Inflammatory macrophage (primary cell): ENCODE measurements around the gene XXYLT1.
"Not testable (repeated sequence)": the region's sequence is repeated elsewhere in the genome, so short reads cannot be mapped to it uniquely, and the experiment has no call there.

Source experiments
- DNase-seq, 2 donors: peaks; one replicate each; pipeline ENCODE4 v3.0.0-alpha.2; 2020 to 2022

XXYLT1 gene

DNA sequence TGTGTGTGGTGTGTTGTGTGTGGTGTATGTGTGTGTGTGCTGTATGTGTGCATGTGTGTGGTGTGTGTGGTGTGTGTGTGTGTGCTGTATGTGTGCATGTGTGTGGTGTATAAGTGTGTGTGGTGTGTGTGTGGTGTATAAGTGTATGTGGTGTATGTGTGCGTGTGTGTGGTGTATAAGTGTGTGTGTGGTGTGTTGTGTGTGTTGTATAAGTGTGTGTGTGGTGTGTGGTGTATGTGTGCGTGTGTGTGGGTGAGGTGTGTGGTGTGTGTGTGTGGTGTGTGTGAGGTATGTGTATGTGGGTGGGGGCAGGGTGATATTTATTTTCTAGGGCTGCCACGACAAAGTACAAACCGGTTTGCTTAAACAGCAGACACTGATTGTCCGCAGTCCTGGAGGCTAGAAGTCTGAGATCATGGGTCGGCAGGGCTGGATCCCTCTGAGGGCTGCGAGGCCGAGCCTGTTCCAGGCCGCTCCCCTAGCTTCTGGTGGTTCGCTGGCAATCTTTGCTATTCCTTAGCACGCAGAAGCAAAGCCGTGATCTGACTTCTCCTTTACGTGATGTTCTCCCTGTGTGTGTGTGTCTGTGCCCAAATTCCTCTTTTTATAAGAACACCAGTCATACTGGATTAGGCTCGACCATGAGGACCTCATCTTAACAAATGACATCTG is 160.2 kb downstream of the XXYLT1 start:
- DNase-seq = peak; percentile 85 to 87

DNA sequence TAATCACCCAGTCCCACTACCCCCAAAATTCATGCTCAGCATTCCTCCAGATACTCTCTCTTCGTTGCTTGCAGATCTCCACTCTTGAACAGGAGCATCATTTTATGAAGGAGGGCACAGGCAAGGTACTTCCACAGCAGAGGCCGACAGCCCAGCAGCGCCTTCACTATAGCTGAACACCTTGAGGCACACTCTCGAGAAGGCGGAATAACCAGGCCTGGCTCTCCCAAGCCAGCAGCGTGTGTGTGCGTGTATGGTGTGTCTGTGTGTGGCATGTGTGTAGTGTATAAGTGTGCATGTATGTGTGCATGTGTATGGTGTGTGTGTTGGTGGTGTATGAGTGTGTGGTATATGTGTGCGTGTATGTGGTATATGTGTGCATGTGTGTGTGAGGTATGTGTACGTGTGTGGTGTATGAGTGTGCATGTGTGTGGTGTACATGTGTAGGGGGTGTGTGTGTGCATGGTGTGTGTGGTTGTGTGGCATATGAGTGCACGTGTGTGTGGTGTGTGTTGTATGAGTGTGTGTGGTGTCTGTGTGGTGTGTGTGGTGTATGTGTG is 161.8 kb downstream of the XXYLT1 start:
- DNase-seq = no peak

DNA sequence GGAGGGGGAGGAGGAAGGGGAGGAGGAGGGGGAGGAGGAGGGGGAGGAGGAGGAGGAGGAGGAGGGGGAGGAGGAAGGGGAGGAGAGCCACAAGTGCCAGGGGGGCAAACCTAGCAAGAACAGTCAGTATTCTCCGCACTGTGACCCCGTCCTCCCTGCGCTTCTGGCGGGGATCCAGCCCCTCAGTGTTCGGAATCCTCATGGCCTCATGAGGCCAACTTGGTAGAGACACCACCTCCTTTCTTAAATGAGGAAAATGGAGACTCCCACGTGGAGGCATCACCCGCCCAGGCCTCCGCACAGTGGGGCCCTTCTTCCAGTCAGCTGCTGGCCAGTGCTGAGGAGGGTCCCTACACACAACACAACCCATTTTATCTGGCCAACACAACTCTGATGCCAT is 163.4 kb downstream of the XXYLT1 start:
- DNase-seq = no peak

DNA sequence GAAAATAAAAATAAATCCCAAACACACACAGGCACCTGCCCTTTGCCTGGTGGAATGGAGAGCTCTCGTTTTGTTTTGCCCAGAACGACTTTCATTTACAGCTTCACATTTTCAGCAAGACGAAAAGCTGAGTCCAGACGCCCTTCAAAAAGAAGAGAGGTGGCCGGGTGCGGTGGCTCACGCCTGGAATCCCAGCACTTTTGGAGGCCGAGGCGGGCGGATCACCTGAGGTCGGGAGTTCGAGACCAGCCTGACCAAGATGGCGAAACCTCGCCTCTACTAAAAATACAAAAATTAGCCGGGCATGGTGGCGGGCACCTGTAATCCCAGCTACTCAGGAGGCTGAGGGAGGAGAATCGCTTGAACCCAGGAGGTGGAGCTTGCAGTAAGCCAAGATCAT is 163.9 kb downstream of the XXYLT1 start:
- not testable (repeated sequence) for DNase-seq

DNA sequence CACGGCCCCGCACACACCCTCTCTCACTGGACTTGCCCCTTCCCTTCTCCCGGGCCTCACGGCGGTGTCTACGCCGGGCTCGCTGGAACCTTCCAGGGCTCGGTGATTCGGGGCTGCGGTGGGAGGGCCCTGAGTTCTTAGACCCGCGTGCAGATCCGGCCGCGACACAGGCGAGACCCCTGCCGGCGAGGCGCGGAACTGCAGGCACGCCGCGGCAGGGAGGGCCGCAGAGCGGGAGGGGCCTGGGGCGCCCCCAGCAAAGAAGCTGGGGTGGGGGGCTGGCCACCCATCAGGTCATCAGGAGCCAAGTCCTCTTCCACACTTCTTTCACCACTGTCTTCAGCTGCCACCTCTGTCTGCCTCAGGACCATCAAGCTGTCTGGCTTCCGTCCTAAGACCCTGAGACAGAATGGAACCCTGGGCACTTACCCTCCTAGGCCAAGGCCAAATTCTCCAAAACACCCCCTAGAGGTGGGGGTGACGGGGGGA is 164.5 kb downstream of the XXYLT1 start:
- peak; percentile 43 for DNase-seq

DNA sequence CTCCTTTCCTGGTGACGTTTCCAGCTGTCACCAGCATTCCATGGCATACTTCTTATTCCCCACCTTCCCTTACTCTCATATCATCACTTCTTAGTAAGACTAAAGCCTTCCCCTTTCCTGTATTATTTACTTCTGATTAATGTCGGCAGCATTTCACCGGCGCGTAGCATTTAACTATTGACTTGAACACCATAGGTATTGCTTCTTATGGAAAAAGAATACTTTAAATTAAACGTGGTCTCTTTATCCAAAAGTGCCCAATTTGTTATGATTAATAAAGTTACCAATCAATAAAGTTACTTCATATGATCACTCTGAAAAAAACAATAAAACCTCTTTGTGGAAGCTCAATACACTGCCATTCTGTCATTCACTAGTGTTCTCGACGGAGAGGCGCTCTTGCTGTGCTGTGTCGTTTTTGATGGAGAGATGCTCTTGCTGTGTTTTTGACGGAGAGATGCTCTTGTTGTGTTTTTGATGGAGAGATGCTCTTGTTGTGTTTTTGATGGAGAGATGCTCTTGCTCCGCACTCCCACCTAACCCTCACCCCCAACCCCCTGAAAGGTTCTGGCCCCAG is 165.0 kb downstream of the XXYLT1 start:
- DNase-seq = no peak

DNA sequence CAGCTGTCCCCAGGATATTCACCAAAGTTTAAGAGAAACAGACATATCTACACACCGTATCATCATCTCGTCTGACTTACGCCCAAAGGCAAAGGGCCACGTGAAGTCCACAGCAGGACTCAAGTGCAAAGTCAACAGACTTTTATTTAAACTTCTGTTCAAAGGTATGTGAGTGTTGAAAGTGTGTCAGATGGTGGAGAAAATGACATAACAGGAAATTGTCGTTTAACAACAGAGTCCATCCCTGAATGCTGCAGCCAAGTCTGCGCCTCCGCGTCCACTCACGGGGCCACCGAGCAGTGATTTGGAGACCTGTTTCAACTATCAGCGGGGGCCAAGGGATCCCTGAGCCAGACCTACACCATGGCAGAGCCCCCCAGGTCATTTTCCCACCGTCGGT is 165.6 kb downstream of the XXYLT1 start:
- no peak for DNase-seq

DNA sequence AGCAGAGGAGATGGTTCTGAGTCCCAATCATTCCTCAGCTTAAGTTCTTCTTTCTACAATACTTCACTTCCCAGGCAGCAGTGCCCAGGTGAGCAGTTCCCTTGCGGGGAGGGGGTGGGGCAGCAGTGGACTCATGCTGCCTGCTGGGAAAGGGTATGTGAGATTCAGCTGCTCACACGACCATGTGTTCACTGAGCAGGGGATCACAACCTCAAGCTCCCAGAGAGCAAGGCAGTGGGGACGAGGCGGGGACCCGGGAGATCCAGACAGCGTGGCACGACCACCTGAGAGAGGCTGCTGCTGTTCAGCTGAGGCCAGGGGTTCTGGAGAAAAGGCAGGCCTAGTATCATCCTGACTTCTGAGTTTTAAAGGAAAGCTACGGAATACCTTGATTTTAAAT is 166.6 kb downstream of the XXYLT1 start:
- DNase-seq = no peak

DNA sequence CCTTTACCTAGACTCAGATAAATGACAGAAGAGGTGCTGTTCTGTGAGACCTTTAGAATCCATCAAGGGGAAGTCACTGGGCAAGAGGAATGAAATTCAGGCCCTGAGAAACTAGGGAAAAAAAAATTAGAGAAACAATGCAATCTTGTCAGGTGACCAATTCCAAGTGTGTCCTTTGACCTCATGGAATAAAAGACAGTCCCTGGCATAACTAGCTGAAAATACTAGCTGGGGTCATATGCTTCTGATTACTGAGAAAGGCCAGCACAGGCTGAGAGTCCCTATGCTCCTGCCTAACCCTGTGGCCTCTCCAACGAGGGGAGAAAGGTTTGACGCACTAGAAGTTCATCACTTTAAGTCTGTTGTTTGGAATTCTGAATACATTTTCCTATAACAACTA is 167.3 kb downstream of the XXYLT1 start:
- no peak for DNase-seq

DNA sequence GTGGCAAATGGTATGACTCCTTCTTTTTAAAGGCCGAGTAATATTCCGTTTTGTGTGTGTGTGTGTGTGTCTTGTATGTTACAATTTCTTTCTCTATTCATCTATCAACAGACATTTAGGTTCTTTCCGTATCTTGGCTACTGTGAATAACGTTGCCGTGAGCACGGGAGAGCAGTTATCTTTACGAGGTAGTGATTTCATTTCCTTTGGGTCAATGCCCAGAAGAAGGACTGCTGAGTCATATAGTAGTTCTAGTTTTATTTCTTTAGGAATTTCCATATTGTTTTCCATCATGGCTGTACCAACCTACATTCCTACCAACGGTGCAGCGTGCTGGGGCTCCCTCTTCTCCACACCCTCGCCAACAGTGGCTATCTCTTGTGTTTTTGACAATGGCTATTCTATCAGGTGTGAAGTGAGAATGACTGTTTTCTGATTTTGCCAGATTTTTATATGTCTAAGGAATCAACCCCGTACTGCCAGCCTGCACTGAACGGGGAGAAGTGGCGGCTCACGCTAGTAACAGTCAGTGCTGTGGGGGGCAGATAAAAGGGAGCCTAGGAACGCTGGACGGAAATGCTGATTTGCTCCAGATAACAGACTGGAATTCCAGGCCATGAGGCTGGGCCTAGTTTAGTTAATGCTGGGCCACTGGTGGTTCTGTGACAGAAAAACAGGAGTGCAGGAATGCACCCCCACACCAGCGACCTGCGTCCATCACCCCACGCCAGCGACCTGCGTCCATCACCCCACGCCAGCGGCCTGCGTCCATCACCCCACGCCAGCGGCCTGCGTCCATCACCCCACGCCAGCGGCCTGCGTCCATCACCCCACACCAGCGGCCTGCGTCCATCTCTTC is 168.1 kb downstream of the XXYLT1 start:
- DNase-seq = peak; percentile 29 to 35

DNA sequence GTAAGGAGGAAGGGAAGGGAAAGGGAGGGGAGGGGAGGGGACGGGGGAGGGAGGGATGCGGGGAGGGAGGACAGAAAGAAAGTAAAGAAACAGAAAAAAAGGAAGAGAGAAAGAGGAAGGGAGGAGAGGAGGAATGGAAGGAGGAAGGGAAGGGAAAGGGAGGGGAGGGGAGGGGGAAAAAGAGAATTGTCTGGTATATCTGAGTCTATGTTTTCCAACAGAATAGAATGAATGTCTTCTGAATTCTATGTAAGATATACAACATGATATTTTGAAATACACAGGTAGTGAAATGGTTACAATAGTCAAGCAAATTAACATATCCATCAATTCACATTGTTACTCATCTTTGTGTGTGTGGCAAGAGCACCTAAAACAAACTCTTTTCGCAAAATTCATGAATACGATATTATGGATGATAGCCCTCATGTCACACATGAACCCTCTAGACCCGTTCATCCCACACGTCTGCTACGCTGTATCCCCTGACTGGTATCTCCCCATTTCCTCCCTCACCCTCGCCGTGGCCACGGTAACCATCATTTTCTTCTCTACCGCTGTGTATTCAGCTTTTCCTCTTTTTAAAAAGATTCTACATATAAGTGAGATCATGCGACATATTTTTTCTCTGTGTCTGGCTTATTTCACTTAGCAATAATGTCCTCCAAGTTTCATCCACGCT is 168.9 kb downstream of the XXYLT1 start:
- DNase-seq = peak; percentile 14 to 20

DNA sequence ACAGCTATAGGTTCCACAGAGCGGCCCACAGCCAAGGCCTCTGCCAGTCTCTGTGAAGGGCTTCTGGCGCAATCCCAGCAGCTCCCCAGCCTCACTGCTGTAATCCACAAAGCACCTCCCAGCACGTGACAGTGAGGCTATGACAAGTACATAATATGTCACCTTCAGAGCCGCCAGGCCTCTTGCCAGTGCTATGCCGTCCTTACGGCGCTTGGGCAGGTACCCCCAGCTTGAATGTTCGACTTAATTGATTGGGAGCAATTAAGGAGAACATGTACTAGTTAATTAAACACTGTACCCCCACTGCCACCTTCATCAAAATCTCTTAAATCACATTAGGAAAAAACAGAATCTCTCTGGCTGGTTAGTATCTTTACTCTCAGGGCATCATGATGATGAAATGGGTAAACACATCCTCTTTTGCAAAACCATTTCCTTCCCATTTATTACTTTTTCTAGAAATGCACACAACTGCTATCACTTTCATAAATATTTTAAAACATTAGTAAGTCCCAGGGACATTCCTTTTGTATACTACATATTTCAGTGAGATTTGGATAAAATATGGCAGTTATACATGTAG is 169.9 kb downstream of the XXYLT1 start:
- peak; percentile 63 to 86 for DNase-seq

DNA sequence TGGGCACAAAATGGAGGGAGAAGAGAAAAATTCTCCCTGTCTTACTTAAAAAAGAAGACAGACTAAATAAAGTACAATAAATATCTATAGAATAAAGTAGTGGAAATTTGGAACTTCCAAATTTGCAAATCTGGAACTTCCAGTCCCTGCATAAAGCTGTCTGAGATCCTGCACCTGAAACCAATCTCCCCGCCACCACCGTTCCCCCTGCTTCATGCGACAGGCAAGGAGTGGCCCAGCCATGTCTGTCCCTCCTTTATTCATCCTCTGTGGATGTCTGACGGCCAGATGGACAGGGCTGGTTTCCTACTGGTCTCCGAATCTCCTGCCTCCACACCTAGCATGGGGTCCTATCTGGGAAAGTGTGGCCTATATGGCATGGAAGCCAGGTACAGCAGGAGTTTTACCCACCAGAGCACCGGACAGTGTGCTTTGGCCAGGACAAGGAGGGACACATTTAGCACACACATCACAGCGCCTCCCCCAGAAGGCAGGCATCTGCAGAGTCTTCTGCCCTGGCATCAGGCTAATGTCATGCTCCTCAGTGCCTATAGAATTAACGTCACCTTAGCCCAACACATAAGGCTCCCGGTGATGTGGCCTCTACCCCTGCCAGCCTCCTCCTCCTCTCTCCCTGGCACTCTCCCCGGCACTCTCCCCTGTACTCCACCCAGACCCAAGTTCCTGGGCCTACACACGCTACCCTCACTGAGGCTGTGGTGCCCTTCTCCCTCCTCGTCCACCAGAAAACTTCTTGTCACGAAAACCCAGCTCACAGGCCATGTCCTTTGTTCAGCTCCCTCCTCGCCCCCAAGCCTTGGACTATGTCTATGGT is 170.8 kb downstream of the XXYLT1 start:
- DNase-seq = no peak

DNA sequence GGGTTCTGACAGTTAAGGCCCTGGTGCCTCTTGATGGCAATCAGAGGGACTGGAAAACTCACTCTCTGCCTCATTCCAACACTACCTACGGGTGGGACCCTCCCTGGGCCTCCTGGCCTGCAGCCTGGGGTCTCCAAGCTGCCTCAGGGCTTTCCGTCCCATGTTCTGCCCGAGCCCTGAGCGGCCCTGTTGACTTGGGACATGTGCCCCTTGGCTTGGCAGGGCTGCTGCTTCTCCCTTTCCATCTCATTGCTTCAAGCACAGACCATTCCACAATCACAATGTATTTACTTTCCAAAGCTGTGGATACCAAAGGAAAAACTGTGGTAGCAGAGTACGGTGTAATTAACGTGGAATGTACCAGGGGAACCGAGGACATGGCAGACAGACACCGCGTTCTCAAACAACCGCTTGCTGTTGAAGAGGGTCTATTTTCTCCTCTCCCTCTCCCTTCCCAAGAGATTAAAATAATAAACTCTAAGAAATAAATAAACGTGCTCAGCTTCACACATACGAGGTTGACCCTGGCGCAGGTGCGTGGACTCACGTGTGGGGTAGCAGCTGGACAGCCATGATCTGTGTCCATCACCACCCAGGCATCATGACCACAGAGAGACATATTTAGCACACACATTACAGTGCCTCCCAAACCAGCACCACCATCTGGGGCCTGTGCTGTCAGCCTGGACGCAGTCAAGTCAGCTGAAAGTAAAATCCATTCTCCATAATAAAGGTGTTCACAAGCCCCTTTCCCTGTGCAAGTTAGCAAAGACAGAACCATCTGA is 172.0 kb downstream of the XXYLT1 start:
- DNase-seq = no peak

DNA sequence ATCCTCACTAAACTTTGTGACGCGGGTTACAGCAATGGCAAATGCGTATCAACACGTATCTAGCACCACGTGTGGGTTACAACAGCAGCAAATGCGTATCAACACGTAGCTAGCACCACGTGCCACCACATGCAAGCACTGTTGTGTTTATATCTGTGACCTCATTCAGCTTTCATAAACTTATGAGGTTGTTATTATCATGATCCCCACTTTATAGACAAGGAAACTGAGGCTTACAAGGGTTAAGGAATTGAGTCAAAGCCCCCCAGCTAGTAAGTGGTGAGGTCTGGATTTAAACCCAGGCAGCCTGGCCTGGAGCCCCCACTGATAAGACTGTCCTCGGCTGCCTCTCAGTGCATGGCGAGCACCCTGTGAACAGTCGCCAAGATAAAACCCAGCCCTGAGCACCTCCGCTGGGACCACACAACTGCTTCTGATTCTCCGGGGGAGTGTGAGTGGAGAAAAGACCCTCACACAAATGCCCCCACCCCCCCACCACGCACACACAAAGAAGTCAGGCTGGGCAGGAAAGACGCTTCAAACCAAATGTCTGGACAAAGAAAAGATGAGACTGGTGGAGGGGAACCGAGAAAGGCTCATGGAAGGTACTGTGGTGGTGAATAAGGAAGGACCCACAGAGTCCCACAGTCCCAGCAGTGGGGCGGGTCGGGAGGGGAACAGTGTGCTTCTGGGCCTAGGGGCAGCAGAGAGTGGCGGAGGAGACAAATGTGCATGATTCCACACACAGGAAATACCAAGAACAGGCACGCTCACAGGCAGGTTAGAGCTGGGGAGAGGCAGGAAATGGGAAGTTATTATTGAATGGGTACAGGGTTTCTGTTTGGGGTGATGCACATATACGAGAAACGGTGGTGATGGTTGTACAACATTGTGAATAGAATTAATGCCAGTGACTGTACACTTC is 173.4 kb downstream of the XXYLT1 start:
- no peak for DNase-seq

DNA sequence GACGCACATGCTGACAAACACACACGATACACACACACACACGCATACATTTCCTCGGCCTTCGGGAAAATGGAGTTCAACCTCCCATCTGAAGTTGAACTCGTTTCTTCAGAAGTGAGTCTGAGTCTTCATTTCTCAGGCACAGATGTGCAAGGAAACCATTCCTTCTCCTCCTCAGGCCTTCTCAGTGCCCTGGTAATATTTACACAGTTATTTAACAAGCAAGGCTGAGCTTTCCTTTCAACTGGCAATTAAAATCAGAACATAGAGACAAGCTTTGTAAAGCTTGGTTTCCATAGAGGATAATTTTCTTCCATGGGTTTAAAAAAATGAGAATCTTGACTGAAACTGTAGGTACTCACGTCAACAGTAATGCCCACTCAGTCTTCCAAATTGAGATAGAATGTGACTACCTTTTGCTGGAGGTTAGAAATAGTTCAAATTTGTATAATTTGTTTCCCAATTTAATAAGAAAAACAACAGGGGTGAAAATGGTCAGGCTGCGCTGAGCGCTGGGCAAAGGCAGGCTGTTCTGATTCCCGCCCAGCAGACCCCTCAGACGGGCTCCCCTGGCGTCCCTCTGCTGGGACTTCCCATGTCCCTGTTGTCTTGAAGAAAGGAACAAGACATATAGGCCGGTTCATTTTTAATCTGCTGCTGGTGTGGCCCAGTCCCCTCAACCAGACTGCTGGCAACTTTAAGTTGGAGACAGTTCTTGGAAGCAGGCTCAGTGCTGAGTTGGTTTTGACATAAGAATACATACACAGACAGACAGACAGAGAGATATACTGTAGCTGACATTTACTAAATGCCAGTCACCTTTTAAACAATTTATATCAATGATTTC is 174.3 kb downstream of the XXYLT1 start:
- DNase-seq = no peak

DNA sequence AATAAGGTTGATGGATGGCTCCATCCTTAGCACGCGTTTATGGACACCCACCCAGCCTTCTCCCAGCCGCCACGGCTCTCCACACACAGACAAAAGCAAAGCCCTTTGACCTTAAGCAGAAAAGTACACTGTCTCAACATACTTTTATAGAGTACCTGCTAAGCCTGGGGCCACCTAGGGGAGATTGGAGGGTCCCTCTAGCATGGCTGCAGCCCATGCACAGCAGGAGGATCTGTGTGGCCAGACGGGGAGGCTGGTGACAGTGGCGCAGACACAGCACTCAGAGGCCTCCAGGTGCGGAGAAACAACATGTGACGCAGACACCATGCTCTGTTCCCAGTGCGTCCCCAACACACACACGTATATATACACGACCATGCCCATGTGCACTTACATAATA is 174.9 kb downstream of the XXYLT1 start:
- DNase-seq = no peak

DNA sequence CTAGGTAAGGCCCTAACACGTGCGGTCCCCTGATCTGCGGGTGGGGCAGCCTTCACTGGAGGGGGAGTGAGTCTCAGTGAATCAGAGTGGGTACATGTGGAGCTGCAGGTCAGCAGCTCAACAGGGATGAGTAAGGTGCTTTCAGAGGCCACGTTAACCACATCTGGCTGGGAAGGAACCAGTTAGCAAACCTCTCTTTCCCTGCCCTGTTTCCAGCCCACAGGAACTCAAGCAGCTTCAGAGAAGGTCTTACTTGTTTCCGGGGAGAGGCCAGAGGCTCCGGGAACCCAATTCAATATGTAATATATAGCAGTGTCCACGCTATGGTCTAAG is 175.3 kb downstream of the XXYLT1 start:
- DNase-seq = no peak
